HuH-7 (cell line): ENCODE results near the gene U2SURP.
"Not testable (repeated sequence)": the region's sequence is repeated elsewhere in the genome, so short reads cannot be mapped to it uniquely, and the experiment has no call there.

Experiments used
- DNase-seq: peaks from one replicate; pipeline ENCODE4 v3.0.0; 2011; ENCODE audit warnings: low spot score

Gene U2SURP

DNA sequence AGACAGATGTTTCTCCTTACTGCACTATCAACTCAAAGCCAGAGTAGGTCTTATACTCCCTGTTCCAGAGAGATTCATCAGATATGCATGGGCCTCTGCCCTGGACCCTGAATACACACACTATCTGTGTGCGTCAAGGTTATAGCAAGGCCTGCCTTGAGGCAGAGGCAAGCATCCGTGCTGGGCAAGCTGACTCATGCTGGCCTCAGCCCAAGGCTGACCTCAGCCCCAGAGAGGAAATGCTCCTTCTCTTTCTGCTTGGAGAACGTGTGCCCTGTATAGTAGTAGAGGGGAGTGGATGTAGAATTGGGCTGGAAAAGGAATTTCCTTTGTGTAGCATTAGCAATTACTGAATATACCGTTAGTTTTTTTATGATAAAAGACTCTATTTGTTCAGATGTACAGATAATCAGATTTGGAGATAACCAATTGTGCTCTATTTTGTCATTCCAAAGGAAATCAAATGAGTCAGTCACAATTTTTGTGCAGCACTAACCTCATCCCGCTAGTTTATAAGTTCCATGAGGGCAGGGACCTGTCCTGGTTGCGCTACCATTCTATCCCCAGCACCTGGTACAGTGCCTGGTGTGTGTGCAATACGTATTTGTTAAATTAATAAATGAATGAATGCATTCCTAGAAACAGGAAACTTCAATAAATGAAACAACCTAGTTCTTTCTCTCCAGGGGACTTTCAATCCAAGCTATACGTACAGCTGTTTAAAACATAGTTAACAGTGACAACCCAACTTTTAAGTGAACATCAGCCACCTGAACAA, 24.6 kb upstream of the U2SURP start:
- DNase-seq = no peak

GRCh38 chr3:142977399-142977728, 24.0 kb upstream of the U2SURP start:
- no peak for DNase-seq

DNA sequence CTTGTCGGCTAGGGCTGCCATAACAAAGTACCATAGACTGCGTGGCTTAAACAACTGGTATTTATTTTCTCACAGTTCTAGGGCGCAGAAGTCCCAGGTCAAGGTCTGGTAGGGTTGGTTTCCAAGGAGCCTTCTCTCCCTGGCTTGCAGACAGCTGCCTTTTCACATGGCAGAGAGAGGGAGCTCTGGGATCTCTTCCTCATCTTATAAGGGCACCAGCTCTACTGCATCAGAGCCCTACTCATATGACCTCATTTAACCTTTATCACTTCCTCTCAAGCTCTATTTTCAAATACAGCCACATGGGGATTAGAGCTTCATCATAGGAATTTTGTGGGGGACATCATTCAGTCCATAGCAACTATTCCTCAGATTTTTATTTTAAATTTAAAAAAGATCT, 20.3 kb upstream of the U2SURP start:
- DNase-seq = no peak

- DNase-seq = no peak
Measured at GRCh38 chr3:142982038-142982773, 19.2 kb upstream of the U2SURP start.

DNA sequence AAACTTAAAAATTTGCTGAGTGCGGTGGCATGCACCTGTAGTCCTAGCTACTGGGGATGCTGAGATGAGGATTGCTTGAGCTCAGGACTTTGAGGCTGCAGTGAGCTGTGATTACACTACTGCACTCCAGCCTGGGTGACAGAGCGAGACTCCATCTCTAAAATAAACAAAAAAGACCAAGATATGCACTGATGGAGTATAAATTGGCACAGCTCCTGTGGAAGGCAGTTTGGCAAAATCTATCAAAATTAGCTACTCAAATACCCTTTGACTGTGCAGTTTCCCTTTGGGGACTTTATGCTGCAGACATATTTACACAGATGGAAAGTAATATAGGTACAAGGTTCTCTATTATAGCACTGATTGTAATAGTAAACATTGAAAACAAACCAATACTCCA, 18.1 kb upstream of the U2SURP start:
- no peak for DNase-seq

DNA sequence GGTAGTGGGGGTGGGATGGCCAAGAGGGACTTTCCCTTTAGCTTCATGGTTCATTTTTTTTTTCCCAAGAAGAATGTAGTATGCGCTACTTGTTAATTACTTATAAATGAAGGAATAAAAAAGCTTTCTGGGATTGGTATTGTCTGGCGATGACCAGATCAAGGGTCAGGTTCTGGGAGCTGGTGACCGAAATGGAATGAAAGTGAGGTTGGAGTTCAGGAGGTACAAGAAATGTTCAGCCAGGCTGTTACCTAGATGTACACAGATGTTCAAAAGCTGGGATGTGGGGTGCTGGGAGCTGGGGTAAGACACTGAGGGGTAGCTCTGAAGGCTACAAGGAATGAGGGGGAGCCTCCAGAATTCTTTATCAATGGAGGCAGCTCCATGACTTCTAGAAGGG, 17.1 kb upstream of the U2SURP start:
- DNase-seq = no peak

- no peak for DNase-seq
Measured at GRCh38 chr3:142987080-142987700, 14.2 kb upstream of the U2SURP start.

DNA sequence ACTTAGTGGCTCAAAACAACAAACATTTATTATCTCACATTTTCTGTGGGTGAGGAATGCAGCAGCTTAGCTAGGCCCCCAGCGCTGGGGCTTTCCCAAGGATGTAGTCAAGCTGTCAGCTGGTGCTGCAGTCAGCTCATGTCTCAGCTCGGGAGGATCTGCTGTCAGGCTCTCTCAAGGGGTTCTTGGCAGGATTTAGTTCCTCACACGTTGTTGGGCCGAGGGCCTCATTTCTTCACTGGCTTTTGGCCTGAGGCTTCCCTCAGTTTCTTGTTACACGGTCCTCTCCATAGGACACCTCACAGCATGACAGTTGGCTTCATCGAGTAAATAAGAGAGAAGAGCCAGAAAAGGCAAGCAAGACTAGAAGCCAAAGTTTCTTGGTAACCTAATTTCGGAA, 13.7 kb upstream of the U2SURP start:
- DNase-seq = no peak

DNA sequence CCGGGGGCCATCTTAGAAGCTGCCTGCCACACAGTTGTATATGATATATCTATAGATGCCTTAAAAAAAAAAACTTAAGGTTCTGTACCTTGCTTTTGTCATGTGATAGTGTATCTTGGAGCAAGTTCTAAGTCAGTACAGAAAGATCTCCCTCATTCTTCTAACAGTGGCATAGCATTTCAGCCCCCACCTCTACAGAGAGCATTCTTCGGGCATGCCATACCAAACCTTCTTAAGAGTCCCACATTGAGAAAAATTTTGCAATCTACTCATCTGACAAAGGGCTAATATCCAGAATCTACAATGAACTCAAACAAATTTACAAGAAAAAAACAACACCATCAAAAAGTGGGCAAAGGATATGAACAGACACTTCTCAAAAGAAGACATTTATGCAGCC, 13.1 kb upstream of the U2SURP start:
- not testable (repeated sequence) for DNase-seq

- not testable (repeated sequence) for DNase-seq
Measured at GRCh38 chr3:142988826-142989225, 12.5 kb upstream of the U2SURP start.

DNA sequence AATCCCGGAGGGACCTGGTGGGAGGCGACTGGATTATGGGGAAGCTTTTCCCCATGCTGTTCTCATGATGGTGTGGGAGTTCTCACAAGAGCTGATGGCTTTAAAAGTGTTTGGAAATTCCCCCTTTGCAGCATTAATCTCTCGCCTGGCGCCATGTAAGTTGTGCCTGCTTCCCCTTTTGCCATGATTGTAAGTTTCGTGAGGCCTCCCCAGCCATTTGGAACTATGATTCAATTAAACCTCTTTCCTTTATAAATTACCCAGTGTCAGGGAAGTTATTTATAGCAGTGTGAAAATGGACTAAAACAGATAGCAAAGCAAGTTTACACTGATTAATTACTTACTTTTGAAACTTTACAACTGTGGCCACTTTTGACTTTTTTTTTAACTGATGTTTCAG, 10.6 kb upstream of the U2SURP start:
- no peak for DNase-seq

DNA sequence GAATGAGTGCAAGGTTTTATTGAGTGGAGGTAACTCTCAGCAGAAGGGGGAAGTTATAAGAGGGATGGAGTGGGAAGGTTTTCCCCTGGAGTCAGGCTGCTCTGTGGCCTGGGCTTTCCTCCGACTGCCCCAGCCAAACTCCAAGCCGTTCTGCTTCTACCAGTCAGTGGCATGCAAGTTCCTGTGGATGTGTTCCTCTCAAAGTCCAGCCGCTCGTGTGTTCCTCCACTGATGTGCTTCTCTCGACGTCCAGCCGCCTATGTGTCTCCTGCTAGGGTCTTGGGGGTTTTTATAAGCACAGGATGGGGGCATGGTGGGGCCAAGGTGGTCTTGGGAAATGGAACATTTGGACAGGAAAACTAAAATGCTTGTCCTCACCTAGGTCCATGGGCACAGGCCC, 9.0 kb upstream of the U2SURP start:
- DNase-seq = no peak

GRCh38 chr3:142993958-142994442, 7.4 kb upstream of the U2SURP start:
- DNase-seq = peak; percentile 28

DNA sequence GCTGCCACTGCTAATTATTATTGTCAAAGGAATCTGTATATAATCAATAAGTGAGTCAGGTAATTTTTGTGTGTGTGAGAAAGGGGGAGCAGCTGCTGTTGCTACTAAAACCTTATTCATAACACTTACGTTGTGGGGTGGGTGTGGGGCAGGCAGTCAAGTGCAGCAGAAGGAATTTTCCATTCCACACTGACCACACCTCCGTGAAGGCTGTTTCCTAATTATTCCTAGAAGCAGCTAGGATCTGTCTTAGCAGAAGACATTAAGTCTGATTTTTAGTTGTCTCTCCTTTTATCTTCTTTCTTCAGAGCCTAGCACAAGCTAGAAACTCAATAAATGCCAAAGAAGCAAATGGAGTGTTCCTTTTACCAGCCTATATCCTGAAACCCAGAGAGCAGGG, 4.0 kb upstream of the U2SURP start:
- no peak for DNase-seq

DNA sequence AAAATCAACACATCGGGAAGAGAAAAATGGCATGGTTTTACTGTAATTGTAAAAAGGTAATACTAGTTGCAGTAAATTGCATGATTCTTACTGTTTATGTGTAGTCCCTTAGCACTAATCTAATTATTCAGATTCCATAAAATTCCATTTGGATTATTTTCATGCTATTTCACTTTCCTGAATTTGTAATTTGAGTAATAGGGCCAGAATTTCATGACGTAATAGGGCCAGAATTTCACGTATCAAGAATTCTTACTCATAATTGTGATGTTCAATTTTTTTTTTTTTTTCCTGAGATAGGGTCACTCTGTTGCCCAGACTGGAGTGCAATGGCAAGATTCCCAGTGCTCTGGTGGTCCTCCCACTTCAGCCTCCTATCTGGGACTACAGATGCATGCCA, 2.9 kb upstream of the U2SURP start:
- DNase-seq = no peak

GRCh38 chr3:142999881-143000280, 1.5 kb upstream of the U2SURP start:
- DNase-seq = no peak

DNA sequence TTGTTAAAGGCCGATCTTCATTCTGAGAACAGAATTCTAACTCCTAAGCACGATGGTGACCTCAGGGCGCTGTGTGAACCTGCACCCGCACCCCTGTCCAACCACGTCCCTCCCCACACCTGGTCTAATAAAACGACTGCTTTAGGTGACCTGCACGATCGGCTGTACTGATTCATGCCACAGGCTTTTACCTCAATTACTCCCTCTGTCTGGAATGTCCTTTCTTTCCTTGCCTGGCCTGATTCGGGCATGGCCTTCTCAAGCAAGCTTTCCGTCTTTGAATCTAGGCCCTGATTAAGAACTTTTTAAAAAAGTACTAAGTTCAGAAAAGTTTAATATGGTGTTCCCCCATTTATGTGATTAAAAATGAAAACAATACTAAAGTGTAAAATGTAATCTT, 842 bp upstream of the U2SURP start:
- no peak for DNase-seq

- no peak for DNase-seq
Measured at GRCh38 chr3:143001034-143001368, 369 bp upstream of the U2SURP start.

- DNase-seq = peak; percentile 12
Measured at GRCh38 chr3:143002083-143002712, 828 bp downstream of the U2SURP start.

GRCh38 chr3:143002727-143003126, 1.4 kb downstream of the U2SURP start:
- no peak for DNase-seq

GRCh38 chr3:143004823-143005222, 3.5 kb downstream of the U2SURP start:
- DNase-seq = no peak

- no peak for DNase-seq
Measured at GRCh38 chr3:143010024-143010423, 8.7 kb downstream of the U2SURP start.

GRCh38 chr3:143011705-143012104, 10.3 kb downstream of the U2SURP start:
- DNase-seq = no peak
